CD4-positive, alpha-beta T cell treated with Interleukin-17A for 4 hours (primary cell): ENCODE data around the gene TBX1.

ENCODE experiments used
- DNase-seq: peaks from one replicate; pipeline ENCODE4 v3.0.0-alpha.2; 2020; ENCODE audit warnings: mixed read lengths

The TBX1 gene

DNA sequence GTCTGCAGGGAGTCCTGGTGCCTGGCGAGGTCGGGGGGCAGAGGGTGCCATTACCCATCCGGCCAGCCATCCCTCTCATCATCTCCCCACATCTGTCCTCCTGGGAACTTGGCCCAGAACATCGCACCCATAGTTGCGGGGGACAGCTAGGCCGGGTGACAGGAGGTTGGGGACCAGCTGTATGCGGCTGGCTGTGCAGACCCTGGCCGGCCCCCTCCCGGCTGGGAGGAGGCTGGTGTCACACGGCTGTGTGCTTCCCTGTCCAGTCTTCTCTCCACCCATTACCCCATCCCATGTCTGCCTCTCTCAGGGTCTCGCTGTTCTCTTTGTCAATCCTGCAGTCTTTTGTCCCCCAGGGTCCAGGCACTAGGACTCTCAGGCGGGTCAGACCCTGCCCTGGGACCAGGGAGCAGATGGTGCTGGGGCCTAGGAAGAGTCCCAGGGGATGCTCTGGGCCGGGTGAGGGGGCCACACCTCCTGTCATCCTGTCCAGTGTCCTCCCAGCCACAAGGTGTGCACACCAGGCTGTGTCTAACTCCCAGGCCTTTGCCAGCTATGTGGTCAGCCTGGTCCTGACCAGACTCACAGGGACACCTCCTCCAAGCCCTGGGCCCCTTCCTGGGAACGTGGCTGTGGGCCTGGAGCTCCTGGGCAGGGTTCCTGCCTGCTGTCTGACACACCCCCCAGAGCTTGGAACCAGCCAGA lies 6.4 kb upstream of the TBX1 start:
- DNase-seq: no peak

- no peak for DNase-seq
Measured at GRCh38 chr22:19754701-19755144, 5.9 kb upstream of the TBX1 start.

GRCh38 chr22:19755145-19755710 lies 5.3 kb upstream of the TBX1 start:
- DNase-seq: no peak

DNA sequence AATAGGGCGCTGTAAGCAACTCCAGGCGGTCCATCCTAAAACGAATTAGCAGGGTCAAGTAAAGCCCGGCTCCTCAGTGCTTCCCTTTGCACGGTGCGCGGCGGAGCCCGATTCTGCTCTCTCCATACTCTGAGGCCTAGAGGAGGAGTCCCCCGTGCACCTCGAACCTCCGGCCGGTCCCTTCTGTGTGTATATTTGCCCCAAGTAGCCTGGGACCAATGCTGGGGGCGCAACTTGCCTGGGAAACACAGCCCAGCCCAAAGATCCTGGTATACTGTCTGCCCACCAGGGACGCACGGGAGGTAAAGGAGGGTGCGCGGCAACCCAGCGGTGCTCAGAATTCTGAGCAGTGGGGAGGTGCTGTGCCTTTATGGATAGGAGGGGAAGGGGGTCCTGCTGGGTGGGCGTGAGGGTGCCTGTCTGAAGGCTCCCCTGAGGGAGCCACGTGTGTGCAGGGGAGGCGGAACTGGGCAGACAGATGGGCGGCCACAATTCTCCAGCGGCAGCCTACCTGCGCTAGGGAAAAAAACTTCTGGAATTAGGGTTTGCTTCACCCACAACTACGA lies 4.8 kb upstream of the TBX1 start:
- DNase-seq: peak; percentile 16

GRCh38 chr22:19756288-19757128 lies 4.1 kb upstream of the TBX1 start:
- peak; percentile 87 for DNase-seq

- DNase-seq: peak; percentile 13
Measured at GRCh38 chr22:19757140-19757984, 3.2 kb upstream of the TBX1 start.

GRCh38 chr22:19757985-19758895 lies 2.3 kb upstream of the TBX1 start:
- no peak for DNase-seq

- no peak for DNase-seq
Measured at GRCh38 chr22:19758896-19759426, 1.6 kb upstream of the TBX1 start.

GRCh38 chr22:19759427-19760057 lies 1.0 kb upstream of the TBX1 start:
- no peak for DNase-seq

GRCh38 chr22:19760951-19761724 lies 560 bp downstream of the TBX1 start:
- no peak for DNase-seq

- DNase-seq: no peak
Measured at GRCh38 chr22:19761725-19762567, 1.4 kb downstream of the TBX1 start.

GRCh38 chr22:19762568-19763457 lies 2.2 kb downstream of the TBX1 start:
- no peak for DNase-seq

GRCh38 chr22:19763458-19764298 lies 3.1 kb downstream of the TBX1 start:
- no peak for DNase-seq

DNA sequence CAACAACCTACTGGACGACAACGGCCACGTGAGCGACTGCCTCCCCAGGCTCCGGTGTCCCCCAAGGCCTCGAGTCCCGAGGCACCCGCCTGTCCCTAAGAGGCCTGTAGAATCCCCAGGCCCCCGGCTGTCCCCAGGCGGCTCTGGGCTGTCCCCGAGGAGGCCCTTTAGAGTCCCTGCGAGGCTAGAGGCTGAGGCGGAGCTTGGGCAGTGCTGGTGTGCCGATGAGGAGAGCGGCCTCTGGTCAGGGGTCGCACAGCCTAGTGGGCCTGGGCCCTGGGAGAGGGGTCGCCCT lies 3.7 kb downstream of the TBX1 start:
- DNase-seq: no peak

- DNase-seq: no peak
Measured at GRCh38 chr22:19764636-19765476, 4.3 kb downstream of the TBX1 start.
